HepG2 (cell line): ENCODE measurements around the gene EMC9. TPM values are rescaled to one million over a fixed set of nuclear protein-coding genes. Genes with fewer than 3 reads are reported as not detected.

Experiments
- ADNP ChIP-seq: sonication (generic); formaldehyde crosslinking; IDR thresholded peaks from 2 replicates; pipeline ENCODE4 v1.4.0; 2020; ENCODE audit warnings: missing genetic modification reagents
- ISL2 ChIP-seq: sonication (generic); formaldehyde crosslinking; IDR thresholded peaks from 2 replicates; pipeline ENCODE4 v1.5.0; 2020; ENCODE audit warnings: missing genetic modification reagents
- KLF9 ChIP-seq: IDR thresholded peaks from 2 replicates; pipeline ENCODE4 v1.6.1; 2016; ENCODE audit warnings: low read depth
- NFRKB ChIP-seq: fragments of 450-650 bp; IDR thresholded peaks from 2 replicates; pipeline ENCODE4 v1.6.1; 2017
- NR2F1 ChIP-seq, 2 experiments: fragments of 450-650 bp in 1 of 2; formaldehyde crosslinking in 1 of 2; IDR thresholded peaks; 2 replicates each; pipeline versions ENCODE4 v1.5.0 to v1.6.1; 2016 to 2020; ENCODE audit warnings: mild to moderate bottlenecking in 1 of 2, missing compliant biosample characterization in 1 of 2, missing genetic modification reagents in 1 of 2, moderate library complexity in 1 of 2
- SCMH1 ChIP-seq: sonication (generic); formaldehyde crosslinking; IDR thresholded peaks from 2 replicates; pipeline ENCODE4 v1.9.0; 2021; ENCODE audit warnings: missing genetic modification reagents, mild to moderate bottlenecking, borderline replicate concordance
- TAF1 ChIP-seq: sonication (generic); formaldehyde crosslinking; IDR thresholded peaks from 2 replicates; pipeline ENCODE4 v1.4.0; 2020; ENCODE audit warnings: missing genetic modification reagents
- TOPORS ChIP-seq: sonication (generic); formaldehyde crosslinking; IDR thresholded peaks from 2 replicates; pipeline ENCODE4 v1.8.0; 2023; ENCODE audit warnings: mild to moderate bottlenecking, missing genetic modification reagents
- YY1 ChIP-seq: IDR thresholded peaks from 2 replicates; pipeline ENCODE4 v1.6.1; 2011; ENCODE audit warnings: low read length, low read depth, moderate library complexity, mild to moderate bottlenecking; ENCODE audit not compliant: insufficient read depth, insufficient replicate concordance
- ZKSCAN8 ChIP-seq: IDR thresholded peaks from 2 replicates; pipeline ENCODE4 v1.6.1; 2016; ENCODE audit warnings: borderline replicate concordance, missing genetic modification reagents, missing compliant biosample characterization
- ZNF260 ChIP-seq: sonication (generic); formaldehyde crosslinking; IDR thresholded peaks from 2 replicates; pipeline ENCODE4 v1.4.0; 2020; ENCODE audit warnings: missing genetic modification reagents, low read depth, mild to moderate bottlenecking, borderline replicate concordance
- ZNF350 ChIP-seq: sonication (generic); formaldehyde crosslinking; IDR thresholded peaks from 2 replicates; pipeline ENCODE4 v1.4.0; 2020; ENCODE audit warnings: mild to moderate bottlenecking, low read depth, missing genetic modification reagents, borderline replicate concordance
- ZNF761 ChIP-seq: sonication (generic); formaldehyde crosslinking; conservative IDR thresholded peaks from 2 replicates; pipeline ENCODE4 v1.4.0; 2020; ENCODE audit warnings: mild to moderate bottlenecking, missing genetic modification reagents
- ZNF777 ChIP-seq: sonication (generic); formaldehyde crosslinking; IDR thresholded peaks from 2 replicates; pipeline ENCODE4 v1.4.0; 2020; ENCODE audit warnings: missing genetic modification reagents
- polyA plus RNA-seq, 8 experiments: library from polyadenylated mRNA; depleted of rRNA in 3 of 8; stranded (reverse) in 7 of 8; unstranded in 1 of 8; fragments of >200 nt; fragmentation: Illumina TruSeq in 4 of 8; extraction: Trizol in 4 of 8; gene quantifications; 2 replicates each; pipeline versions ENCODE4 v1.2.1 to v1.2.3, GENCODE V29; 2011 to 2016; ENCODE audit warnings: low read depth in 4 of 8, missing spikeins in 1 of 8, mixed read lengths in 1 of 8; ENCODE audit not compliant: insufficient read depth in 1 of 8
- total RNA-seq, 5 experiments: library from RNA; depleted of rRNA; stranded (reverse); fragments of >200 nt; fragmentation: Illumina TruSeq; extraction: Trizol; gene quantifications; 2 replicates each; pipeline ENCODE4 v1.2.3, GENCODE V29; 2016; ENCODE audit warnings: low read depth in 1 of 5
- TF ChIP-seq, protein P1 (sequence below): IDR thresholded peaks from 2 replicates; pipeline ENCODE4 v1.6.1; 2012; ENCODE audit warnings: low read length, improper control_type of control experiment
- TF ChIP-seq, protein P2 (sequence below): sonication (generic); formaldehyde crosslinking; IDR thresholded peaks from 2 replicates; pipeline ENCODE4 v1.9.0; 2022; ENCODE audit warnings: low read depth, missing genetic modification reagents
- TF ChIP-seq, protein P3 (sequence below): IDR thresholded peaks from 2 replicates; pipeline ENCODE4 v1.6.1; 2016; ENCODE audit warnings: low read depth, borderline replicate concordance
- TF ChIP-seq, protein P4 (sequence below): sonication (generic); formaldehyde crosslinking; IDR thresholded peaks from 2 replicates; pipeline ENCODE4 v1.4.0; 2020; ENCODE audit warnings: missing genetic modification reagents, borderline replicate concordance

EMC9 gene
- total and polyA plus RNA-seq, 2 of the 13 experiments (the other 11 are each of a cell fraction or from before 2014, with no cell fraction given): 60.5 to 78.7 TPM

DNA sequence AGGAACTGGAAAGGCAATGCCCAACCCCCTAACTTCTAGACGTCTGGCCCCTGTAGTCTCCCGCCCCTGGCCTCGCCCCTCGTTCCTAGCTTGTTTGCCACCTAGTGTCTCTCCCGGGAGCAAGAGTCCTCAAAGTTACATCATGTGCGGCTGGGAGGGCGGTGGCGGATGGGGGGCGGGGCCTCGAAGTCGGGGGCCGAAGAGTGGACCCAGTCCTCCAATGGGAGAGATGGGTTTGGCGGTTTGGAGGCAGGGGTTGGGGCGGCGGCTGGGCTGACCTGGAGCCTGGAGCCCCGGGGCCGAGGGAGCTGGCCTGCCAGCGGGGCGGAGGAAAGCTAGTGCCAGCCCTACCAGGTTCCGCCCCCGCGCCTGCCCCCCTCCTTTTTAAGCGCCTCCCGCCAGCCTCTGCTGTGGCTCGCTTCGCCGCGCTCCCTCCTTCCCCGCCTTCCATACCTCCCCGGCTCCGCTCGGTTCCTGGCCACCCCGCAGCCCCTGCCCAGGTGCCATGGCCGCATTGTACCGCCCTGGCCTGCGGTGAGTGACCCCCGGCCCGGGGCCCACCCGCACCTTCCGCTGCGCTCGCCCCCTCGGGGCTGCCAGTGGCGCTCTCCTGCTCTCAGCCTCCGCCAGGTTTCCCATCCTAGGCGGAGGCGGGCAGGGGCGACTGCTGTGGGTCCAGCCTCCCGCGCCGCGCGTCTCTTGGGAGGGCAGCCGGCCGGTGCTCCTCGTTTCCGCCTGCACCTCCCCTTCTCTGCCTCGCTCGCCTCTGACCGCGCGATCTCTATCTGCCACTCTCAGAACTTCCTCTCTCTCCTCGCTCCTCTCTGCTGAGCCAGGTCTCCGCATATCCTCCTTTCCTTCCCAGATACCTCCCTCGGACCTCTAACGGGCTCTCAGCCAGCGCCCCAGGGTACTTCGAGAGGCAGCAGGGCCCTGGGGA lies 47.2 kb downstream of the EMC9 start, which contains the start of gene PCK2 (continued):
- TF ChIP-seq ZNF350 (CRISPR knock-in tag) (peak; percentile 98), ZKSCAN8 (peak; percentile 85; the same call in 1 of the 2 replicates), NR2F1 (CRISPR knock-in tag; IDR thresholded peaks at IDR 0.05) (peak in 1 of 2 experiments; percentile 34; a peak in 1 of 4 replicates), TOPORS (peak; percentile 96), ADNP (peak; percentile 57), SCMH1 (no peak), YY1 (peak; percentile 82), ISL2 (CRISPR knock-in tag) (peak; percentile 92), NFRKB (no peak), ZNF260 (CRISPR knock-in tag) (peak; percentile 96; the same call in 1 of the 2 replicates), ZNF761 (CRISPR knock-in tag) (peak; percentile 85), ZNF777 (peak; percentile 91), TAF1 (peak; percentile 100), KLF9 (CRISPR knock-in tag) (peak; percentile 70; the same call in 1 of the 2 replicates)
- TF ChIP-seq, protein P1, sequence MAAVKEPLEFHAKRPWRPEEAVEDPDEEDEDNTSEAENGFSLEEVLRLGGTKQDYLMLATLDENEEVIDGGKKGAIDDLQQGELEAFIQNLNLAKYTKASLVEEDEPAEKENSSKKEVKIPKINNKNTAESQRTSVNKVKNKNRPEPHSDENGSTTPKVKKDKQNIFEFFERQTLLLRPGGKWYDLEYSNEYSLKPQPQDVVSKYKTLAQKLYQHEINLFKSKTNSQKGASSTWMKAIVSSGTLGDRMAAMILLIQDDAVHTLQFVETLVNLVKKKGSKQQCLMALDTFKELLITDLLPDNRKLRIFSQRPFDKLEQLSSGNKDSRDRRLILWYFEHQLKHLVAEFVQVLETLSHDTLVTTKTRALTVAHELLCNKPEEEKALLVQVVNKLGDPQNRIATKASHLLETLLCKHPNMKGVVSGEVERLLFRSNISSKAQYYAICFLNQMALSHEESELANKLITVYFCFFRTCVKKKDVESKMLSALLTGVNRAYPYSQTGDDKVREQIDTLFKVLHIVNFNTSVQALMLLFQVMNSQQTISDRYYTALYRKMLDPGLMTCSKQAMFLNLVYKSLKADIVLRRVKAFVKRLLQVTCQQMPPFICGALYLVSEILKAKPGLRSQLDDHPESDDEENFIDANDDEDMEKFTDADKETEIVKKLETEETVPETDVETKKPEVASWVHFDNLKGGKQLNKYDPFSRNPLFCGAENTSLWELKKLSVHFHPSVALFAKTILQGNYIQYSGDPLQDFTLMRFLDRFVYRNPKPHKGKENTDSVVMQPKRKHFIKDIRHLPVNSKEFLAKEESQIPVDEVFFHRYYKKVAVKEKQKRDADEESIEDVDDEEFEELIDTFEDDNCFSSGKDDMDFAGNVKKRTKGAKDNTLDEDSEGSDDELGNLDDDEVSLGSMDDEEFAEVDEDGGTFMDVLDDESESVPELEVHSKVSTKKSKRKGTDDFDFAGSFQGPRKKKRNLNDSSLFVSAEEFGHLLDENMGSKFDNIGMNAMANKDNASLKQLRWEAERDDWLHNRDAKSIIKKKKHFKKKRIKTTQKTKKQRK: no peak
- TF ChIP-seq, protein P2, sequence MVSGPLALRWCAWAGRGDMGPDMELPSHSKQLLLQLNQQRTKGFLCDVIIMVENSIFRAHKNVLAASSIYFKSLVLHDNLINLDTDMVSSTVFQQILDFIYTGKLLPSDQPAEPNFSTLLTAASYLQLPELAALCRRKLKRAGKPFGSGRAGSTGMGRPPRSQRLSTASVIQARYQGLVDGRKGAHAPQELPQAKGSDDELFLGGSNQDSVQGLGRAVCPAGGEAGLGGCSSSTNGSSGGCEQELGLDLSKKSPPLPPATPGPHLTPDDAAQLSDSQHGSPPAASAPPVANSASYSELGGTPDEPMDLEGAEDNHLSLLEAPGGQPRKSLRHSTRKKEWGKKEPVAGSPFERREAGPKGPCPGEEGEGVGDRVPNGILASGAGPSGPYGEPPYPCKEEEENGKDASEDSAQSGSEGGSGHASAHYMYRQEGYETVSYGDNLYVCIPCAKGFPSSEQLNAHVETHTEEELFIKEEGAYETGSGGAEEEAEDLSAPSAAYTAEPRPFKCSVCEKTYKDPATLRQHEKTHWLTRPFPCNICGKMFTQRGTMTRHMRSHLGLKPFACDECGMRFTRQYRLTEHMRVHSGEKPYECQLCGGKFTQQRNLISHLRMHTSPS (CRISPR knock-in tag): peak; percentile 98; the same call in 1 of the 2 replicates
- TF ChIP-seq, protein P3, sequence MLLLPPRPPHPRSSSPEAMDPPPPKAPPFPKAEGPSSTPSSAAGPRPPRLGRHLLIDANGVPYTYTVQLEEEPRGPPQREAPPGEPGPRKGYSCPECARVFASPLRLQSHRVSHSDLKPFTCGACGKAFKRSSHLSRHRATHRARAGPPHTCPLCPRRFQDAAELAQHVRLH (CRISPR knock-in tag): peak; percentile 98
- TF ChIP-seq, protein P4, sequence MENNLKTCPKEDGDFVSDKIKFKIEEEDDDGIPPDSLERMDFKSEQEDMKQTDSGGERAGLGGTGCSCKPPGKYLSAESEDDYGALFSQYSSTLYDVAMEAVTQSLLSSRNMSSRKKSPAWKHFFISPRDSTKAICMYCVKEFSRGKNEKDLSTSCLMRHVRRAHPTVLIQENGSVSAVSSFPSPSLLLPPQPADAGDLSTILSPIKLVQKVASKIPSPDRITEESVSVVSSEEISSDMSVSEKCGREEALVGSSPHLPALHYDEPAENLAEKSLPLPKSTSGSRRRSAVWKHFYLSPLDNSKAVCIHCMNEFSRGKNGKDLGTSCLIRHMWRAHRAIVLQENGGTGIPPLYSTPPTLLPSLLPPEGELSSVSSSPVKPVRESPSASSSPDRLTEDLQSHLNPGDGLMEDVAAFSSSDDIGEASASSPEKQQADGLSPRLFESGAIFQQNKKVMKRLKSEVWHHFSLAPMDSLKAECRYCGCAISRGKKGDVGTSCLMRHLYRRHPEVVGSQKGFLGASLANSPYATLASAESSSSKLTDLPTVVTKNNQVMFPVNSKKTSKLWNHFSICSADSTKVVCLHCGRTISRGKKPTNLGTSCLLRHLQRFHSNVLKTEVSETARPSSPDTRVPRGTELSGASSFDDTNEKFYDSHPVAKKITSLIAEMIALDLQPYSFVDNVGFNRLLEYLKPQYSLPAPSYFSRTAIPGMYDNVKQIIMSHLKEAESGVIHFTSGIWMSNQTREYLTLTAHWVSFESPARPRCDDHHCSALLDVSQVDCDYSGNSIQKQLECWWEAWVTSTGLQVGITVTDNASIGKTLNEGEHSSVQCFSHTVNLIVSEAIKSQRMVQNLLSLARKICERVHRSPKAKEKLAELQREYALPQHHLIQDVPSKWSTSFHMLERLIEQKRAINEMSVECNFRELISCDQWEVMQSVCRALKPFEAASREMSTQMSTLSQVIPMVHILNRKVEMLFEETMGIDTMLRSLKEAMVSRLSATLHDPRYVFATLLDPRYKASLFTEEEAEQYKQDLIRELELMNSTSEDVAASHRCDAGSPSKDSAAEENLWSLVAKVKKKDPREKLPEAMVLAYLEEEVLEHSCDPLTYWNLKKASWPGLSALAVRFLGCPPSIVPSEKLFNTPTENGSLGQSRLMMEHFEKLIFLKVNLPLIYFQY (CRISPR knock-in tag): peak; percentile 86
